GM19043 (cell line): ENCODE results near the gene COL7A1.

ENCODE experiments used
- ATAC-seq: cut with Tn5 transposase; IDR thresholded peaks from one replicate; pipeline ENCODE4 v1.9.1; 2021; ENCODE audit warnings: low read depth; ENCODE audit not compliant: unreplicated experiment

Gene COL7A1

DNA sequence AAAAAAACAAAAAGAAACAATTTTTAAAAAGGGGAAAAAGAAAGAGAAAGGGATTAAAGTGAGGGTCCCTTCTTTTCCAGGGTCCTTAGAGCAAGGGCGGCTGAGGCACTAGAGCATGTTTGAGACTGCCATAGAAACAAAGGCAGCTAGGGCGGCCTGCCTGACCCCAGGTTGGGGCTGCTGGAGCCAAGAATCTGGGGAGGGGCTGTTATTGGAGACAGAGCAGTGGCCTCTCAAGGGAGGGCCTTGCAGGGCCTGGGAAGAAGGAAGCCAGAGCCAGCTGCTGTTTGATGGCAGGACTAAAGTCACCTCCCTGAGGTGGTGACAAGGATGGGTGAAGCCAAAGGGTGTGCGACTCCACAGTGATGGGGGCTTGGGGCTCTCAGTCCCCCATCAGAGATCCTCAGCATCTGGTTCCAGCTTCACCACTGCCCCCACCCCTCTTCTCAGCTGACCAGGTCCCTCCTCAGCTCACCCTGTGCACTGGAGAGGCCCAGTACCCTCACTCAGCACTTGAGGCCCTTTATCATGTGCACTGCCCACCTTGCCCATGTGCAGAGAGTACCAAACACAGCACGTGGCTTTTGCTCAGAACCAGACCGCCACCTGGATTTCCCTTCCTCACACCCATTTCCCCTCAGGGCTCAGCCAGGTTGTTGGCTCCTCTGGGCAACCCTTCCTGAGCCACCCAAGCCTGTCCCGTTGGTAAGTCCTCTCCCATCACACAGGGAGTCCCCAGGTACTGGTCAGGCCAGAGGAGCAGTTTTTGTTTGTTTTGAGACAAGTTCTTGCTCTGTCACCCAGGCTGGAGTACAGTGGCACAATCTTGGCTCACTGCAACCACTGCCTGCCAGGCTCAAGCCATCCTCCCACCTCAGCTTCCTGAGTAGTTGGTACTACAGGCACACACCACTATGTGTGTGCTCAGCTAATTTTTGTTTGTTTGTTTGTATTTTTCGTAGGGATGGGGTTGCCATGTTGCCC is 24.7 kb upstream of the COL7A1 start:
- ATAC-seq, result no peak

DNA sequence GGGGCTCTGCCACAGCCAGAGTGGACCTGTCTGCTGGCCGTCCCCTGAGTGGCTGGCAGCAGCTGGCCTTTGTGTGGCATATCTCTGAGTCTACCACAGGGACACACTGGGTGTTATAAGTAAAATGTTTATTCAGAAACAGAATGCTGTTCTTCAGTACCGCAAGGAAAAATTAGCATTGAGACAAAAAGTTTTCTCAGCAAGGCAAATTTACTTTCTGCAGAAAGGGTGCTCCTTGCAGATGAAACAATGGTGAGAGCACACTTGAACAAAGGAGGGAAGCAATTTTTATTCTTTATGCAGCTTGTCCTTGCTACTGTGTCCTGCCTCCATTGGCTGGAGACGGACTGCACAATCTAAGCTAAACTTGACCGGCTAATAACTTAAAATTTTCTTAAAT is 22.4 kb upstream of the COL7A1 start:
- ATAC-seq, result no peak

DNA sequence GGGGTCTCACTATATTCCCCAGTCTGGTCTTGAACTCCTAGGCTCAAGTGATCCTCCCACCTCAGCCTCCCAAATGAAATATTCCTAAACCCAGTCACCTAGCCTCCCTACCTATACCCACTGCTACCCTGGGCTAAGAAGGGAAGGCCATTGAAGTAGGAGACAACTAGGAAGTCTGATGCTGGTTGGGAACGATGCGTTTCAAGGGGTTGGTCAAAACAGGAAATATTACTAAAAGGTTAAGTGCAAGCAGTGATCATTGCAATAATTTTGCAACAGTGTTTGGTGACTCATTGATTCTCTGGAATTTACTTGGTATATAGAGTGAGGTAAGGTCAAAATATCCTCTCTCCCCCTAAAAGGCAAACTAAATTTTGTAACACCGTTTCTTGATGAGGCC is 18.9 kb upstream of the COL7A1 start:
- ATAC-seq, result no peak

DNA sequence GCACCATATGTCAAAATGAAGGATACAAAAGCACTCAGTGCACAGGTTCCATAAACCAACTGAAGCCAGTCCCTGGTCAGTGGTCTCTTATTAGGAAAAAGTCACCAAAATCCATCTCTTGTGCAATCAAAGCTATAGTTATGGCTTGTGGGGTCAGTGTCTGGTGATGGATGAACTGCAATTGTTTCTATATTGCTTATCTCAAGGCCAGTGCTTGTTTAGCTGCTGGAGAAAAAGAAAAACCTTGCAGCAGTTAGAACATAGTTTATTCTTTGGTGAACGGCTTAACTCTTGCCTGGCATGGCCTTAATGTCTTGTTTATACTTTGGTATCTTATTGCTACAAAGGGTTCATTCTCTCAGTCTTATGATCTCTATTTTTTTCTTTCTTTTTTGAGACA is 17.2 kb upstream of the COL7A1 start:
- no peak for ATAC-seq

DNA sequence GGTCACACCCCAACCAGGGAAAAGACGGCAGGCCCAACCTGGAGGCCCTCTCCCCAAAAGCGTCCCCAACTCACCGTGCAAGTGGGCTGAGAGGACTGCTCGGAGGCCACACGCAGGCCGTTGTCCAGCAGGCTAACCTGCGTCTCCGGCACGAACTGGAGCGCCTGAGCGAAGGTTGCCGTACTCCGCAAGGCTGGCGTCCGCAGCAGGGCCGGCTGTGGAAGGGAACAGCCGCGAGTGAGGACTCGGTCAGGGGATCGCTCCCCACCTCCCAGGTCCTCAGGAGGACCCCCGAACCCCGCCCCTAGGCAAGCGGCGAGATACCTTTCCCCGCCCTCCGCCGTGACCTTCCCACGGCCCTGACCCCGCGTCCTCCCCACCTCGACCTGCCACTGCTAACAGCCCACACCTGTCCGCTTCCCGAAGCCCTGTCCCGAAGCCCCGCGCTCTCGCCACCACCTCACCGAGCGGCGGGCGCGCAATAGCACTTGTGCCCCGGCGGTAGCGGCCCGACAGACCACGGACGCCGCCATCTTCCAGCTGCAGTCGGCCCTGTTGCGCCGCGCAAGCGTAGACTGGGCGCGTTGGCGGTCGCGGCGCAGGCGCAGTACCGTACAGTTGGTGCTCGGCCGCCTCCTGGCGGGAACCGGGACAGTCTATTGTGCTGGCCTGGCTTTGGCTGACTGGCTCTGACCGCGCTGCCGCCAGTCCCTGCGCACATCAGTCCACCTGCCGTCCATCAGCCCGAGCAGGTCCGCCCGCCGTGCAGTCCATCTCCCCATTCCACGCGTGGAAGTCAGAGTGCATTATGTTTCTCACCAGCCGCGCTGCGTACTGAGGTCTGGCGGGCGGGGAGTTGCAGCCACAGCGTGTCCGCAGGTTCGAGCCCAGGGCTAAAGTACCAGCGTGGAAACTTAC is 14.2 kb upstream of the COL7A1 start, which contains the start of gene UQCRC1:
UQCRC1 (minus strand) TSS at position 559 of the 918 bp plus-strand sequence; CDS start at position 533, 26 bp downstream.
- ATAC-seq, result peak; percentile 96

DNA sequence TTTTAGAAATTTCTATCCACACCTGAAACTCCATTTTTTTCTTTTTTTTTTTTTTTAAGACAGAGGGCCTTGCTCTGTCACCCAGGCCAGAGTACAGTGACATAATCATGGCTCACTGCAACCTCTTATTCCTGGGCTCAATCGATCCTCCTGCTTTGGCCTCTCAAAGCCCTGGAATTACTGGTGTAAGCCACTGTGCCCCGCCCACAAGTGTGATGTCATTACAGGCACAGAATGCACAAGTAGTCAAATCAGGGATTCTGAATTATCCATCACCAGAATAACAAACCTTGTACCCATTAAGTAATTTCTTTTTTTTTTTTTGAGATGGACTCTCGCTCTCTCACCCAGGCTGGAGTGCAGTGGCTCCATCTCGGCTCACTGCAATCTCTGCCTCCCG is 12.4 kb upstream of the COL7A1 start:
- no peak for ATAC-seq

DNA sequence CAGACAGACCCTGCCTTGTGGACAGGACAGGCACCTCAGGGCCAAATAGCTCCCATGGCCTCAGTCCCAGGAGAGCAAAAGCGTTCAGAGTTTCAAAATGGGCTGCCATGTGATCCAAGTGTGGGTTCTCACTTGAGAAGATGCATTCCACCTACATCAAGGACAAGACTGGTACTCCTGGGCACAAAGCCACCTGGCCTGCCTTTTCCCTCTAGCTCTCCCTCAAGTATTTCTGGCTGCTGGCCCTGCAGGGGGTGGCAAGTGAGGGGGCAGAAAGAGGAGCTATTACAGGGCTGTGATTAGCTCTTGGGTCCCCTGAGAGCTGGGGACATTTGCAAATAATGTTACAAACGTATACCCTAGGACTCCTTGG is 6.5 kb upstream of the COL7A1 start:
- ATAC-seq, result no peak

DNA sequence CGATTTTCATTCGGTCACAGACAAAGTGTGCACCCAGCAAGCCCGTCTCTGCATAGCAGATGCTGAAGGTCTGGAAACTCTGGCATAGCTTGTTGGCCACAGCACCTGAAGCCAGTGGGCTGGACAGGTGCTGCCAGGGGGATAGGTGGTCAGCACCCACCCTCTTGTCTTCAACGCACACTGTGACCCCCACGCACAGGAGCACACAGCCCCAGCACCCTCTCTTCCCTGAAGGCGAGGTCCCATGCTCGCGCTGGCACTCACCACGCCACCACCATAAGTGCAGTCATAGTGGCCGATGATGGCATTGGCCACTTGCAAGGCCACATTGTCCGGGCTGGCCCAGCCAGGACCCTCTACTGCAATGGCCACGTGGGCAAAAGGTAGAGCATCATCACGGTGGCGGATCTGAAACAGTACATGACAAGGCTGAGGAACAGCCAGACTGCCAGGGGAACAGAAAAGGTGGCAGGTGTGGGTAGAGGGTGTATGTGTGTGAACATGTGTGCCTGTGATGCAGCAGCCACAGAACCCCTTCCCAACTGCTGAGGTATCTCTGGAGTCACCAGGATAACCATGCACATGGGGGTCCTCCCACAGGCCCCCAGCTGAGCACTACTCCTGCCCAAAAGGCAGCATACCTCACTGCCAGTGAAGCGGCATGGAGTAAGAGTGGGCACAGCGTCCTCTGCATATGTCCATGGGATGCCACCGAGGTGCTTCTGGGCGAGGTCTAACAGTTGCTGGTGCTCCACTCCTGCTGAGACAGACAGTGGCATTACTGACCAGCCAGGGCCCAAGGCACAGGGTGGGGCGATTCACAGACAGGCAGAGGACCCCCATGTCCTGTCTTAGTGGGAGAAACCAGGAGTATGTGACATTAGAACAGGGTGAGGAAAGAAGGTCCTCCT is 5.8 kb upstream of the COL7A1 start:
- no peak for ATAC-seq

DNA sequence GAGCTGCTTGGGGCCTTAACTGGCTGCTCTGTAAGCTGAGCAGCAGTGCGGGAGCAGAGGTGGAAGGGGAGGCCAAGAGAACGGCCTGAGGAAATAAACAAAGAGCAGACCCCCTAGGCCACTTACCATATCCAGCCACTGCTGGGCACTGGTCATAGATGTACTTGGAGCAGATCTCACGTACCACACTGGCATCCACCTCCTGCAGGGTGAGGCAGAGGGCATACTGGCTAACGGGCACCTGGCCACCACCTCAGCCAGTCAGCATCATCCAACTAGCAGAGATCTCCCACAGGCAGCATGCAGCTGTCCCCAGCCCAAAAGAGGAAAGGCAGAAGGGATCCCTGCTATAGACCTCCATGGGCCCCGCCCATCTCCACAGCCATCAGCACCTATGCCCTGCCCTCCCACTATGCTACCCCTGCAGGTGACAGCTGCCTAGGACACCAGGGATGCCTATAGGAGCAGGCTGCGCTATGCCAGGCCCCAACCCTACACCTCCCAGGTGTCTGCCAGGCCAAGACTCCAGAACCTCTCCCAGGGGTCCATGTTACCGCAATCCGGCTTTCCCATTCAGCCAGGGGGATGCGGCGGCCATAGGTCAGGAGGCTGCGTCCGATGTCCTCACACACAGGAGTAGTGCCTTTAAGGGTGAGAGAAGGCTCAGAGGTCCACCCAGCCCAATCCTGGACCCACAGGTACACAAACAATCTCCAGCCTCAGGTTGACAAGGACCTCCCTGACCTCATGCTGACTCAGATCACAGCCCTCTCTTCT is 4.6 kb upstream of the COL7A1 start:
- ATAC-seq, result no peak

DNA sequence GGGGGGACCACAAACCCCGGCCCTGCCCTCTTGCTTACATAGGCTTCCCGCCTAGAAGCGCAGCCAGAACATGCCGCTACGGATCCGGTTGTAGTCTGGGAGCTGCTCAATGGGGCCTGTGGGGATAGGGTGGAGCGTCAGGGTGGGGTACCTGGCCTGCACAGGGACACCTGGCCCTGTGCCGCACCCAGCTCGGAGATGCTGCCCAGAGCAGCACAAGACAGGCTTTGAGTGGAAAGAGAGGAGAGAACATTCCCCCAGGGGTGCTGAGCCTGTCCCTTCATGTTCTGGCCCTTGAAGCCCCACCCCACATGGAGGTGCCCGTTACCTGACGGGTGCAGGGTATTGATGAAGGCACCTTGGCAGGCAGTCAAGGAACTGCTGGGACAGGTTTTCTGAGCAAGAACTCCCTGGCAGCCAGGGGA is 4.0 kb upstream of the COL7A1 start:
- no peak for ATAC-seq

DNA sequence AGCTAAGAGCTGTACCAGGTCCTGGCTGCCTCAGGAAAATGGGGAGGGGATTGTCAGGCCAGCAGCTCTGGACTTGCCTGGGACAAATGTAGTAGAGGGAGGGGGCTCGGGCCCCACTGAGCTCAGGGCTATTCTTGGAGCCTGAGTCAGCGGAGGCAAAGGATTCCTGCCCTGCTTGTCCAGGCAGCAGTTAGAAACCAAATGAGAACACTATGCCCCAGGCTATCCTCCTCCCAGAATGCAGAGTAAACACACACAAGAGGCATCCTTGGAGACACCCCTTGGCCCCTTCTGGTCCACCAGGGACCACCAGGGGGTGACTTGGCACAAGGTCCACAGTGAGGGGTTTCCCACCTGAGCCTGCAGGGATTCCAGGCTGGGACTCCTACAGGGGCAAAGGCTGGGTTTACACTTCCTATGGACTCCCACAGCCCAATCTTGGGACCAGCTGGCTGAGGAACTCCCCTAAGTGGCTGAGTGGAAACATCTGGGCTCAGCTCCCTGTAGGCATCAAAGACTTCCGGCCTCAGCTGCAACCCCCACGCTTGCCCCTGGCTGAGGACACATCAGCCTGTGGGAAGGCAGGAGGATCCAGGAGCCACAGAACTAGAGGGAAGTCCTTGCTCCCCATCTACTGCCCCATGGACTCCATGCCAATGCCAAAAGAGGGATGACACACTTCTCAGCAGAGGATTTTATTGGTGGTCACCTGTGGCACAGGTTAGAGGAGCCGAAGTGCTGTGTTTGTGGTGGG is 3.4 kb upstream of the COL7A1 start:
- no peak for ATAC-seq

DNA sequence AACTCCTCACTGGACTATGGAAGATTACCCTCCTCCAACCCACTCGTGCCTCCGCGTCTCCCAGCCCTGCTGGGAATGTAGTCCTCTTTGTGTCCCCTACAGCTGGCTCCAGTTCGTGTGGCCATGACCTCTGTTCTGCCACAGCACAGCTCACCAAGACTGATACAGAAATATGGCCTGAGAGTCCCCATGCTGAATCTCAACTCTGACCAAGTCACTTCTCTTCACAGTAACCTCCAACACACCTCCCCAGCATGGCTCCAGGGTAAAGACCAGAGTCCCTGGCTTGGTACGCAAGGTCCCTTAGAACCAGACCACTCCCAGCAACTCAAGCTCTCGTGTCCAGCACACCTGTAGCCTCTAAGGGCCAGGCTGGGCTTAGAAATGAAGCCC is 2.3 kb upstream of the COL7A1 start:
- ATAC-seq, result no peak

DNA sequence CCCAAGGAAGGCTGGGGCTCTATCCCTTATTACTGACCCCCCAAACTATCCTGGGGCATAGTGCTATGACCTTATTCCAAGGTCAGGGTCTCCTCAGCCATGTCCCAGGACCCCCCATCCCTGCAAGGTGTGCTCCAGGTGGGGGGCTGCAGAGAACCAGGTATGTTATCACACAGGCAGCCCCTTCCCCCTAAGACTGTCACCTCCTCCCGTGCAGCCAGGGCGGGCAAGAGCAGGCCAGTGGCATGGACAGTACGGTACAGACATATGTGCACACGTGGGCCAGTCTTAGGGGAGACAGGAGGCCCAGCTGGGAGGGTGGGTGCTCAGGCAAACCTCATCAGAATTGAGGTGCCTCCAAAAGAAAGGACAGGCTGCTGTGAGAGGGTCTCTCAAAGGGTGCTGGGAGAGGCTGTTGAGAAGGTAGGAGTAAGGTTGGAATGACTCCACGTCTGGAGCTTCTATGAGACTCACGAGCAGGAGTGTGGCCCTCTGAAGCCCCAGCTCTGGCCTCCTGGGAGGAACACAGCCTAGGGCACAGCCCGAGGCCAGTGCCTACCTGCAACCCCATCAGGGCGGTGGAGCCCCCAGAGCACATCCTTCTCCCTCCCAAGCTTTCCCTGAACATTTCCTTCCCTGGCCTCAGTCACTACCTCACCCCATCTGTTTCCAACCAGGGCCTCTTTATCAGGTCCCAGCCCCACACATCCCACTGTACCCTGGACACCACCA is 1.7 kb upstream of the COL7A1 start:
- ATAC-seq, result no peak

DNA sequence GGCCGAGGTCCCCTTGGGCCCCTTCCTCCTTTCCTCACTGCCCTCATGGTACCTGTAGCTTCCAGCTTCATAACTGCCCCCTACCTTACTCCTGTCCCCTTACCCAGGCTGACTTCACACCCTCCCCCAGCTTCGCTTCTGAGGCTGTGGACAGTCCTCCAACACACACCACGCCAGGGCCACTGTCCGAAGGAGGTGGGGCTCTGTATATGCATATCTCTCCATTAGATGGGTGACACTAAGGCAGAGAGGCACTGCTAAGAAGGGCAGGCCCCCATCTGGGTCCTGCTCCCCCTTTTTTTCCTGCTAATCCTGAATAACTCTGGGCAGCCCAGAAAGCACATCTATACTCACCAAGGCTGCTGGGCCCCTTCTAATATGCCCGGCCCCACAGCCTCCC is 1.0 kb upstream of the COL7A1 start:
- no peak for ATAC-seq

DNA sequence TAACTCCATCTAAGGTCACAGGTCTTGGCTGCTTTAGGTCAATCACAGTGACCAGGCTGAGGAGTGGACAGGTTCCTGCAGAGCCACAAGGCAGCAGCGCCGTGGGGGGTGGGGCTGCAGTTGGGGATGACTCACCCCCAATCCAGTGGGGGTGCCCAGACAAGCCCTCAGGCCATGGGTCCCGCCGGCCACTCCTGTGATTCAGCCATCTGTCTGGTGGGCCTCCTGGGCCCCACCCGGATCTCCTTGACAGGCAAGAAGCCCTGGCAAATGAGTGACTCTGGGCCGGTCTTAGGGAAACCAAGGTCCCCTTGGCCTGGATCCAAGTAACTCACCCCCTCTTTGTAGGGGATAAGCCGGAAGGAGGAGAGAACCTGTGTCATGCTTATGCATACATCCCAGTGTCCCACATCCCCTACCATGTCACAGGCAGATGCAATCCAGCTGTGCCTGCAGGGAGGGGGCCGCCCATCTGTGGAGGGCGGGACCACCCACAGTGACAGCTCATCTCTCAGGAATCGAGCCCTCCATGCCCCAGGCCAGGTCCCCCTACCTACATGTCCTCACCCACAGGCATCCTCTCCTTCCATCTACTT is 495 bp upstream of the COL7A1 start:
- ATAC-seq, result no peak

DNA sequence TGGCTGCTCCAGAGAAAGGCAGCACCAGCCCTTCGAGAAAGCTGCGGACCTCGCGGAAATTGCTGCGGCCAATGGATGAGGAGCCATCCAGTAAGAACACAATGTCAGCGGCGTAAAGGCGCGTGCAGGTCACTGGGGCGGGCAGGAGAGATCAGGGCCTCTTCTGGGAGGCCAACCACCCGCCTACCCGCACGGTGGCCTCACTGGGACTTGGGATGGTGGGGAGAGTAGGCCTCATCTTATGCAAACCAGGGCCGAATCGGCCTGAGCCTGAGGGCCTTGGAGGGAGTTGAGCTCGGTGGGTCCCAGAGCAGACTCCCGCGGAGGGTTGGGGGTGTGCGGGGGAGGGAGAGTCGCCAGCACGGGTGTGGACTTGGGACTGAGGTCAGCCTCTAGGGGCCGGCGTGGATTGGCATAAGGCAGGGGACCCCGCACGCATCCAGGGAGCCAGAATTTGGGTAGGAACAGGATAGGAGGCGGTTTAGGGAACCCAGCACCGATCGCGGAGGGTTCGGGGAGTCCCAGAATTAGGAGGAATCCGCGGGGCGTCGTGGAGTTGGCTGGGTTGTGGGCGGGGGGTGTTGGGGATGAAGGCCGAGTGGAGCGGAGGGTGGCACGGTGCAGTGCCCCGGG is 596 bp downstream of the COL7A1 start:
- no peak for ATAC-seq

DNA sequence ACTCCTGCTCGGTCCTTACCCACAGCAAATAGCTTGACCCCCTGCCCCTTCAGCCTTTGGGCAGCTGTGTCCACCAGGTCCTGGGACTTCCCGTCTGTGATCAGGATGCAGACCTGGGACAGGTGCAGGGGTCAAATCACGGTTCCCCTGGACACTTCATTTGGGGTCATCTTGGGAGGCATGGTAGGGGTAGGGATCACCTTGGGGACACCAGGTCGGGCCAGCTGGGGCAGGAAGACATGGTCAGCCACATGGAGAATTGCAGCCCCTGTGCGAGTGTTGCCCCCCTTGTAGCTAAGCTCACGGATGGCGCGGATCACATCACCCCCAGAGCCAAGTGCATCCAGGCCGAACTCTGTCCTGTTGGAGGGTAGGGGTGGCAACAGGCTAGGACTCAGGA is 1.8 kb downstream of the COL7A1 start:
- ATAC-seq, result no peak
